K562 (cell line): Measurements from ENCODE around the gene TGM5. TPM values are rescaled to one million over a fixed set of nuclear protein-coding genes. Genes with fewer than 3 reads are reported as not detected.

Experiments
- ATAC-seq: fragments of 200-7000 bp; cut with Tn5 transposase; 3 replicates; pipeline ENCODE4 v1.9.1; 2020; ENCODE audit warnings: moderate library complexity
- BruUV-seq: library from RNA; stranded (reverse); fragments of 400-500 nt; replicated peaks from 2 replicates; lab custom pipeline; 2021; lab: Mats Ljungman, UMichigan
- CTCF ChIA-PET: fragments of 300-600 bp; formaldehyde crosslinking; extraction: SDS; loops from one replicate; lab custom pipeline; 2021; ENCODE audit warnings: low intra/inter-chr PET ratio; lab: Yijun Ruan, JAX
- POLR2A ChIA-PET: fragments of 300-600, 350-650 bp; sonication (Branson Sonifier 250); formaldehyde crosslinking; extraction: SDS; loops from one replicate; lab custom pipeline; 2021; ENCODE audit warnings: antibody characterized with exemption, inconsistent platforms; lab: Yijun Ruan, JAX
- DNase-seq, 4 experiments: peaks; one replicate each; pipeline versions ENCODE4 v3.0.0 to v3.0.0-alpha.2; 2011 to 2018; ENCODE audit warnings: low spot score in 3 of 4, mixed read lengths in 3 of 4; ENCODE audit errors: extremely low read depth in 1 of 4
- FAIRE-seq: peaks from 2 replicates; lab custom pipeline; 2011; peaks lifted over from hg19 to GRCh38; lab: Jason Lieb, UNC
- H2AFZ ChIP-seq: 2 replicates; pipeline ENCODE4 v1.6.0; 2011; ENCODE audit warnings: low read depth, low read length, control low read depth, inconsistent platforms
- H3K27ac ChIP-seq: fragments of 200-600 bp; 3 replicates; pipeline ENCODE4 v1.8.0; 2011; ENCODE audit warnings: low read depth, mild to moderate bottlenecking, control low read depth, inconsistent platforms, low read length, moderate library complexity, mixed read lengths; ENCODE audit errors: extremely low read depth
- H3K27me3 ChIP-seq, 2 experiments: fragments of 300-600 bp in 1 of 2; 2 replicates in 1 of 2; 3 replicates in 1 of 2; pipeline versions ENCODE4 v1.6.0 to v1.8.0; 2011; ENCODE audit warnings: inconsistent platforms in 2 of 2, low read length in 2 of 2, mild to moderate bottlenecking in 1 of 2, mixed read lengths in 1 of 2, moderate library complexity in 1 of 2; ENCODE audit not compliant: control insufficient read depth in 2 of 2, insufficient read depth in 2 of 2
- H3K36me3 ChIP-seq: fragments of 300-600 bp; 3 replicates; pipeline ENCODE4 v1.8.0; 2011; ENCODE audit warnings: mild to moderate bottlenecking, low read length, inconsistent platforms; ENCODE audit not compliant: control insufficient read depth, insufficient read depth
- H3K4me1 ChIP-seq, 2 experiments: fragments of 200-600 bp in 1 of 2; replicated peaks in 1 of 2; 2 replicates in 1 of 2; 3 replicates in 1 of 2; pipeline versions ENCODE4 v1.5.1 to v1.8.0; 2011; ENCODE audit warnings: inconsistent platforms in 2 of 2, low read length in 2 of 2, mild to moderate bottlenecking in 1 of 2, mixed read lengths in 1 of 2, moderate library complexity in 1 of 2; ENCODE audit not compliant: control insufficient read depth in 2 of 2, insufficient read depth in 2 of 2
- H3K4me2 ChIP-seq: 2 replicates; pipeline ENCODE4 v1.6.1; 2011; ENCODE audit warnings: low read length, control low read depth, inconsistent platforms, mixed read lengths; ENCODE audit not compliant: insufficient read depth
- H3K4me3 ChIP-seq: fragments of 200-600 bp; sonication (generic), shearing (Covaris generic); 2 replicates; pipeline ENCODE4 v1.5.1; 2016; ENCODE audit warnings: control low read depth, inconsistent platforms
- H3K79me2 ChIP-seq: fragments of 200-600 bp; 3 replicates; pipeline ENCODE4 v1.8.0; 2011; ENCODE audit warnings: low read length, inconsistent platforms; ENCODE audit not compliant: control insufficient read depth, insufficient read depth
- H3K9ac ChIP-seq, 2 experiments: 2 replicates each; pipeline versions ENCODE4 v1.6.0 to v1.6.1; 2011; ENCODE audit warnings: low read depth in 2 of 2, low read length in 2 of 2, control low read depth in 1 of 2, inconsistent platforms in 1 of 2, mild to moderate bottlenecking in 1 of 2, mixed read lengths in 1 of 2; ENCODE audit not compliant: insufficient read depth in 1 of 2
- H3K9me1 ChIP-seq: one replicate; pipeline ENCODE4 v1.6.0; 2011; ENCODE audit warnings: inconsistent platforms, mild to moderate bottlenecking, low read length, moderate library complexity; ENCODE audit not compliant: control insufficient read depth, insufficient read depth
- H3K9me3 ChIP-seq: replicated peaks from 2 replicates; pipeline ENCODE4 v1.5.1; 2011; ENCODE audit warnings: low read depth, low read length, inconsistent platforms; ENCODE audit not compliant: control insufficient read depth, insufficient read depth
- H4K20me1 ChIP-seq: replicated peaks from 2 replicates; pipeline ENCODE4 v1.6.1; 2011; ENCODE audit warnings: low read length, inconsistent platforms, mixed read lengths; ENCODE audit not compliant: control insufficient read depth, insufficient read depth
- ARID4B ChIP-seq: sonication (generic); formaldehyde crosslinking; IDR thresholded peaks from 2 replicates; pipeline ENCODE4 v1.8.0; 2022; ENCODE audit warnings: mild to moderate bottlenecking, missing genetic modification reagents
- ESRRA ChIP-seq: fragments of 450-650 bp; IDR thresholded peaks from 2 replicates; pipeline ENCODE4 v1.6.1; 2014; ENCODE audit warnings: low read depth, mild to moderate bottlenecking, moderate library complexity, borderline replicate concordance
- FOXP1 ChIP-seq: sonication (generic); formaldehyde crosslinking; IDR thresholded peaks from 2 replicates; pipeline ENCODE4 v1.8.0; 2022; ENCODE audit warnings: mild to moderate bottlenecking, missing genetic modification reagents
- KLF16 ChIP-seq: IDR thresholded peaks from 2 replicates; pipeline ENCODE4 v1.6.1; 2016; ENCODE audit warnings: antibody characterized with exemption
- MXI1 ChIP-seq: IDR thresholded peaks from 2 replicates; pipeline ENCODE4 v1.6.1; 2011; ENCODE audit warnings: low read depth, mild to moderate bottlenecking, improper control_type of control experiment, low read length
- NR4A1 ChIP-seq, 2 experiments: fragments of 250-450 bp in 1 of 2; fragments of 450-650 bp in 1 of 2; sonication (Bioruptor Pico) in 1 of 2; IDR thresholded peaks; 2 replicates each; pipeline versions ENCODE4 v1.4.0 to v1.6.1; 2016 to 2020; ENCODE audit warnings: mild to moderate bottlenecking in 2 of 2, missing compliant biosample characterization in 1 of 2, missing genetic modification characterization in 1 of 2, moderate library complexity in 1 of 2
- NRF1 ChIP-seq, 2 experiments: fragments of 450-650 bp; IDR thresholded peaks in 1 of 2; conservative IDR thresholded peaks in 1 of 2; 2 replicates each; pipeline ENCODE4 v1.6.1; 2014; ENCODE audit warnings: mild to moderate bottlenecking in 2 of 2
- POLR2A ChIP-seq: fragments of 450-650 bp; conservative IDR thresholded peaks from 2 replicates; pipeline ENCODE4 v1.6.1; 2016
- SMARCA4 ChIP-seq: fragments of 450-650 bp; IDR thresholded peaks from 2 replicates; pipeline ENCODE4 v1.6.1; 2016
- STAT5A ChIP-seq: IDR thresholded peaks from 2 replicates; pipeline ENCODE4 v1.6.1; 2012; ENCODE audit warnings: low read length, inconsistent platforms, borderline replicate concordance
- XRCC4 ChIP-seq: IDR thresholded peaks from one replicate; pipeline ENCODE4 v1.6.1; 2011; ENCODE audit not compliant: insufficient read depth, insufficient read length; ENCODE audit errors: extremely low read depth
- ZNF197 ChIP-seq: fragments of 200-800 bp; sonication (Bioruptor generic); IDR thresholded peaks from 2 replicates; pipeline ENCODE4 v1.6.1; 2016; ENCODE audit warnings: low read depth, missing genetic modification characterization, missing compliant biosample characterization
- ZNF239 ChIP-seq: fragments of 250-450 bp; sonication (Bioruptor Pico); IDR thresholded peaks from 2 replicates; pipeline ENCODE4 v1.4.0; 2020; ENCODE audit warnings: mild to moderate bottlenecking
- WGBS: fragments of 100-300 bp; shearing (Covaris generic); methylation state at CpG from one replicate; pipeline ENCODE4 v1.1.6; 2016; ENCODE audit warnings: low coverage, mixed read lengths; ENCODE audit not compliant: insufficient coverage; ENCODE audit errors: missing lambda C conversion rate; 5-methylcytosine and 5-hydroxymethylcytosine counted together
- in situ Hi-C: fragments of 300-500 bp; cut with MboI; formaldehyde crosslinking; loops from 4 replicates; pipeline ENCODE4 v1.15.0; 2018; ENCODE audit warnings: inconsistent platforms, mixed read lengths
- intact Hi-C: fragments of 100-400 bp; cut with micrococcal nuclease; formaldehyde crosslinking; loops from 2 replicates; pipeline ENCODE4 v1.14.2; 2022
- polyA plus RNA-seq, 8 experiments: library from polyadenylated mRNA; depleted of rRNA in 4 of 8; stranded (reverse) in 5 of 8; unstranded in 3 of 8; fragments of >200 nt; fragmentation: Nextera tagmentation in 2 of 8; fragmentation: Illumina TruSeq in 1 of 8; extraction: Ambion mirVana in 2 of 8; extraction: Trizol in 1 of 8; gene quantifications; 2 replicates each; pipeline versions ENCODE4 v1.2.1 to v1.2.3, GENCODE V29; 2011 to 2014; ENCODE audit warnings: inconsistent platforms in 1 of 8, missing spikeins in 1 of 8
- total RNA-seq, 7 experiments: library from RNA; depleted of rRNA in 6 of 7; stranded (reverse); fragments of >200 nt in 6 of 7; fragmentation: Illumina TruSeq in 2 of 7; extraction: Trizol in 2 of 7; gene quantifications; 2 replicates each; pipeline versions ENCODE4 v1.2.1 to v1.2.3, GENCODE V29; 2011 to 2021; ENCODE audit warnings: low replicate concordance in 1 of 7

The TGM5 gene
- total and polyA plus RNA-seq, 9 of the 15 experiments (the other 6 are each of a cell fraction or from before 2014, with no cell fraction given), result 0.03 to 0.10 (median 0.07) TPM; not detected in 6

GRCh38 chr15:43207024-43207423 is 59.7 kb downstream of the TGM5 start:
- Histone ChIP-seq H3K9me3 (no peaks in the 10 kb centered on the region), H3K36me3 (no peaks in the 10 kb centered on the region), H3K4me1 (peaks cover 0 to 13% of the 10 kb centered on the region in 2 experiments; a peak in 3 of 5 replicates), H4K20me1 (no peaks in the 10 kb centered on the region), H3K79me2 (no peaks in the 10 kb centered on the region), H3K27me3 (peaks cover 0 to 8% of the 10 kb centered on the region in 2 experiments; a peak in 1 of 5 replicates), H3K4me3 (no peak overlapping the region), H3K4me2 (no peak overlapping the region), H3K27ac (no peak overlapping the region), H3K9ac (no peak overlapping the region), H3K9me1 (no peaks in the 10 kb centered on the region), H2AFZ (no peak overlapping the region)
- FAIRE-seq (no peak), DNase-seq (no peak), ATAC-seq (no peak)
- ChIA-PET POLR2A (interaction anchor here (0.7 to 1.1 kb wide), 2 partner anchors 13 to 79 kb away, joined by 3 read pairs; no protein-coding TSS in a partner anchor), CTCF (no interaction called here)
- in situ Hi-C loops (loop anchor here (5.0 kb wide), 1 partner anchor 70 kb away; no protein-coding TSS in a partner anchor), intact Hi-C loops (no loop called here)
- WGBS, result 31% methylated on average over 9 of the region's 9 CpGs
- no TSS peak for BruUV-seq
- no peak for TF ChIP-seq MXI1
- no peak for TF ChIP-seq ZNF239 (CRISPR knock-in tag)
- TF ChIP-seq KLF16, result no peak
- no peak for TF ChIP-seq NRF1 (conservative IDR thresholded peaks at IDR 0.05 in 1 of 2, IDR thresholded peaks at IDR 0.05 in 1 of 2)
- no peak for TF ChIP-seq ZNF197 (CRISPR knock-in tag)
- no peak for TF ChIP-seq XRCC4
- TF ChIP-seq STAT5A, result no peak
- no peak for TF ChIP-seq FOXP1
- no peak for TF ChIP-seq SMARCA4
- TF ChIP-seq POLR2A, result no peak
- TF ChIP-seq ARID4B (CRISPR knock-in tag), result no peak
- TF ChIP-seq NR4A1 (CRISPR knock-in tag; IDR thresholded peaks at IDR 0.05), result no peak
- no peak for TF ChIP-seq NR4A1 (tag; IDR thresholded peaks at IDR 0.05)
- TF ChIP-seq ESRRA, result no peak
